GM18511 (cell line): ENCODE results near the gene TUBB4A.

Source experiments
- ATAC-seq: cut with Tn5 transposase; IDR thresholded peaks from one replicate; pipeline ENCODE4 v1.9.1; 2021; ENCODE audit warnings: mild to moderate bottlenecking, moderate library complexity; ENCODE audit not compliant: unreplicated experiment

TUBB4A gene

DNA sequence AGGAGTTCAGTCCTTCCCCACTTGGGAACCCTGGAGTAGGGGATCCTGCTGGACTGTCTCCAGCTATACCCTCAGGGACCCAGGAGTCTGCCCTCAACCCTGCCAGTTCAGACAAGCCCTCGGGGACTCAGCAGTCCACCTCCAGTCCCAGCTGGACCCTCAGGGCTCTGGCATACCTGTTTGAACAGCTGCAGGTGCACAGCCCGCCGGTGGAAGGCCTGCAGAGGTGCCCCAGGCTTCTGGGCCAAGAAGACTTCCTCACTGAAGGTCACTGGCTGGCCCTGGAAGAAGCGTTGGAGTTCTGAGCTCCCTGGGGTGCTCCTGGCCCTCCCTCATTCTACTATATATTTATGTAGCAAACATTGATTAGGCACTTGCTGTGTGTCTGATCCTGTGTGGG lies 29.4 kb downstream of the TUBB4A start:
- ATAC-seq: no peak

DNA sequence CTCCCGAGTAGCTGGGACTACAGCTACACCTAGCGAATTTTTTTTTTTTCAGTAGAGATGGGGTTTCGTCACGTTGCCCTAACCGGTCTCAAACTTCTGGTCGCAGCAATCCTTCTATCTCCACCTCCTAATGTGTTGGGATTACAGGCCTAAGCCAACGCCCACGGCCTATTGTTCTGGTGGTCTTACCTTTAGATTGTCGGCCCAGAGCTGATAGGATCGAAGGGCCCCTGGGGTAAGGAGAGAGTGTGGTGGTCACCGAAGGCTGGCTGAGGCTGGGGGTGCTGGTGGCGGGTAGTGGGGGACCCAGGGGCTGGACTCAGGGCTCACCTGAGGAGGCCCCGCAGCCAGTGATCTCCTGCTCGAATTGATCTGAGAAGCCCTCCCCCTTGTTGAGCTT lies 31.0 kb downstream of the TUBB4A start:
- no peak for ATAC-seq

DNA sequence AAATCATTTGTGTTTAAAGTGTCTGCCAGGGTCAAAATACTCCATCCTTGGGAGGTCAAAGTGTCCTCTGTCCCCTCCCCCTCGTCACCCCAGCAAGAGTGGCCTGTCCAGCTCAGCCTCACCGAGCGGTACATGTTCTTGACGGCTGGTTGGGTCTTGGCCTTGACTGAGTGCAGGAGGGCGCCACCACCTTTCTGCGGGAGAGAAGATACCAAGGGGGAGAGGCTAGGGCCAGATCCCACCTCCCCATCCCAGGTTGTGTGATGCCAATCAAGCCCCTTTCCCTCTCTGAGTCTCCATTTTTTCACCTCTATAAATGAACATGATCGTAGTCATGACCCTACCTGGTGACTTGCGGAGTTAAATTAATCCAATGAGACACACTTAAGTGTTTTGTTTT lies 31.9 kb downstream of the TUBB4A start:
- no peak for ATAC-seq

DNA sequence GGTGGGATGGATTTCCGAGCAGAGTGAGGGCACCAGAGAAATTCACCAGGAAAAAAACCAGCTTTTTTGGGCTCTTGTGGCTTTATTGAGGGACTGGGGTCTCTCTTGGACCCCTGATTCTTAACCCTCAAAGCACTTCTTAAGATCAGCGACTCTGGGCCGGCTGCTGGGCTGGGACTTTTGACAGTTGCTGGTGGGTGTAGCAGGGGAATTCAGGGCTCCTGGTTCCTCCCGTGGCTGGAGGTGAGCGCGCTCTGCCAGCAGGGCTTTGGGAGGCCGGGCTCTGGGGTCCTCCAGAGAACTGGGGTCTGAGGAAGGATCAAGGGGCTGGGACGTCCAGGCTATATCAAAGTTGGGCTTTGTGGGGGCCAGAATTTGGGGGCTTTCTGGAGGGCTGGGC lies 34.7 kb downstream of the TUBB4A start:
- no peak for ATAC-seq

DNA sequence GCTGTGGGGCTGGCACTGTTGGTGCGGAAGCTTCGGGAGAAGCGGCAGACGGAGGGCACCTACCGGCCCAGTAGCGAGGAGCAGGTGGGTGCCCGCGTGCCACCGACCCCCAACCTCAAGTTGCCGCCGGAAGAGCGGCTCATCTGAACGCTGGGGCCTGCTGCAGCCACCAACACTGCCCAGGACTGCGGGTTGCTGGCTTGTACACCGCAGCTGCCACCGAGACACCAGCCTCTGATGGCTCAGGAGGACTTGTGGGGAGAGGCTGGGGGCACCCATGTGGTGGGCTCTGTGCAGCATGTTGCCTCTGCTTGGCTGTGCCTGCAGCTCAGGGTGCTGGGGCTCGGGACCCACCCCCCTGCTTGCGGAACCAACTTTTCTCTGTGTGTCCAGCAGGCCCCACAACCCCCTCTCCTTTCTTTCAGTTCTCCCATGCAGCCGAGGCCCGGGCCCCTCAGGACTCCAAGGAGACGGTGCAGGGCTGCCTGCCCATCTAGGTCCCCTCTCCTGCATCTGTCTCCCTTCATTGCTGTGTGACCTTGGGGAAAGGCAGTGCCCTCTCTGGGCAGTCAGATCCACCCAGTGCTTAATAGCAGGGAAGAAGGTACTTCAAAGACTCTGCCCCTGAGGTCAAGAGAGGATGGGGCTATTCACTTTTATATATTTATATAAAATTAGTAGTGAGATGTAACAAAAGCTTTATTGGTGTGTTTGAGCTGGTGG lies 35.4 kb downstream of the TUBB4A start:
- no peak for ATAC-seq

DNA sequence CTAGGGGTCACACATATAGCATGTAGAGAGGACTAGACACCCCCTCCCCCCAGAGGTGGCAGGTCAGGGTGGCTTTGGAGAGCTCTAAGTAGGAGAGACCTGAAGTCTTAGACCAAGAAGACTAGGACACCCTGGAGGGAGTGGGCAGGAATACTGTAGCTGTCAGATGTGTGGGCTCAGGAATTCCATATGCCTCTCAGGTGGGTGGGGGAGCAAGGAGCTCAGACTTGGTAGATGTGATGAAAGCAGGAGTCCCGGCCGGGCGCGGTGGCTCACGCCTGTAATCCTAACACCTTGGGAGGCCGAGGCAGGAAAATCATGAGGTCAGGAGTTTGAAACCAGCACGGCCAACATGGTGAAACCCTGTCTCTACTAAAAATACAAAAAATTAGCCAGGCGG lies 36.4 kb downstream of the TUBB4A start:
- ATAC-seq: no peak

DNA sequence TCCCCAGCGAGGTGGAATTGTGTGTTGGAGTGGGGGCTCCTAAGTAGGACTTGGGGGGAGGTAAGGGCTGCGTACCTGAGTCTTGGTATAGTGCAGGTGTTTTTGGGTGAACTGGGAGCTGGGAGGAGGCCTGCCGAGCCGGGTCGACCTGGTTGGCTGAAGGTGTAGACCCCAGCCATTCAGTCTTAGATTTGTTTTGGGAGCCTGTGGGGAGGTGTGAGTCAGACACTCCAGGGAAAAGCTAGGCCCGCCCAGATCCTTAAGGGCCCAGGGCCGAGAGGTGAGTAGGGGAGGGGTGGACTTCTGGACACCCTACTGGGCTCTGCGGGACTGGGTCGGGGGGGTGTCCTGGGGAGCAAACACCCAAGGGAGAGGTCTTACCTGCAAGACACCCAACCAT lies 37.1 kb downstream of the TUBB4A start:
- no peak for ATAC-seq

DNA sequence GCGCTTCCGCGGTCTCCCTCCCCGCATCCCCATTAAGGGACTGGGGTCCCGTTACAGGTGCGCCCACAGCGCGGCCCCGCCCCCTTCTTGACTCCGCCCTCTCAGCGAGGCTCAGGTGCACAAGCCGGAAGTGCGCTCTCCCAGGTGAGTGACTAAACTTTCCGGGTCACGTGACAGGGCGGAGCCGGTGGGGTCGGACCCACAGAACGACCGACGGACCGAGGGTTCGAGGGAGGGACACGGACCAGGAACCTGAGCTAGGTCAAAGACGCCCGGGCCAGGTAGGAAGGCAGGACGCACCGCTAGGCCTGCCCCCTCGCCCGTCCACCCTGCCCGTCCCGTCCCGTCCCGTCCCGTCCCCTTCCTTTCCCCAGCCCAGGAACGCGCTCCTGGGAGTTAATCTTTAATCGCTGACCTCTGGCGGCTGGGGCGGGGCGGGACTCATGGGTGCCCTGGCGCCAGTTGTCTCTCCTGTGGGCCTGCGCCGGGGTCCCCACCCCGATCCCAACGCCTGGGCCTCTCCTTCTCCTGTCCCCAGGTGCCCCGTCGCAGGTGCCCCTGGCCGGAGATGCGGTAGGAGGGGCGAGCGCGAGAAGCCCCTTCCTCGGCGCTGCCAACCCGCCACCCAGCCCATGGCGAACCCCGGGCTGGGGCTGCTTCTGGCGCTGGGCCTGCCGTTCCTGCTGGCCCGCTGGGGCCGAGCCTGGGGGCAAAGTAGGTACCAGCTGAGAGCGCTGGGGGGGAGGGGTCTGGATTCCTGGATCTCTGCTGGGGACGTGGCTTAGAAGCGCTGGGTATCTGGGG lies 37.8 kb downstream of the TUBB4A start, which contains the start of gene CRB3:
TSS of gene CRB3 (plus strand) at position 202 of the 804 bp plus-strand sequence. CDS start at position 633, 431 bp downstream.
- ATAC-seq: no peak

DNA sequence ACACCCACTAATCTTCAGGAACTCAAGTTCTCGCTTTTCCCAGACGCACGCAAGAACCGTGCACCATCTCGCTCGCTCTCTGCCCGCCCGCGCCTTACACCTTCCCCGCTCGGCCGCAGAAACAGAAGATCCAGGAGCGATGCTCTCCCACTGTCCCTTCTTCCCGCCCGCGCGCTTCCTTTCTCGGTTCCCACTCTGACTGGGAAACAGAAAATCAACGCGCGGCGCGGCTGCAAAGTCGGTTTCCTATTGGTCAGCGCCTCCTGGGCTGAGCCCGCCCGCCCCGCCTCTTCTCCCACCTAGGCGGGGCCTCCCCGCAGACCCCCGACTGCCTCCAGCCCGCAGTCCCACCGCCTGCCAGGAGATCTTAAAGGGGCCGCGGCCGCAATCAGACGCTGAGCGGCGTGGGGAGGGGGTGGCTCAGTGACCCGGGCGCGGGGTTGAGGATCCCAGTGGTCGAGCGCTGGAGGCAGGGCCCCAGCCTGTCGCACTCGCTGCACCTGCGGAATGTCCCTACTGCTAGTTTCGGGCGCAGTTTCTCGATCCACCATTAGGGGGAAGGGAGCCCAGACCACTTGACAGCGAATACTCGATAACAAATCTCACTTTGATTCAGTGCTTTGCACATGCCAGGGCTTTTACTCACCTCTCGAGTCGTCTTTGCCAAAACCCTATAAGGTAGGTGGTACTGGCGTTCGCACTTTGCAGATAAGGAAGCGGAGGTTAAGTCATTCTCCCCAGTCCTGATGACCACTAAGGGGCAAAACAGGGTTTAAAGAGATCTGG lies 41.8 kb downstream of the TUBB4A start:
- ATAC-seq: peak; percentile 78

DNA sequence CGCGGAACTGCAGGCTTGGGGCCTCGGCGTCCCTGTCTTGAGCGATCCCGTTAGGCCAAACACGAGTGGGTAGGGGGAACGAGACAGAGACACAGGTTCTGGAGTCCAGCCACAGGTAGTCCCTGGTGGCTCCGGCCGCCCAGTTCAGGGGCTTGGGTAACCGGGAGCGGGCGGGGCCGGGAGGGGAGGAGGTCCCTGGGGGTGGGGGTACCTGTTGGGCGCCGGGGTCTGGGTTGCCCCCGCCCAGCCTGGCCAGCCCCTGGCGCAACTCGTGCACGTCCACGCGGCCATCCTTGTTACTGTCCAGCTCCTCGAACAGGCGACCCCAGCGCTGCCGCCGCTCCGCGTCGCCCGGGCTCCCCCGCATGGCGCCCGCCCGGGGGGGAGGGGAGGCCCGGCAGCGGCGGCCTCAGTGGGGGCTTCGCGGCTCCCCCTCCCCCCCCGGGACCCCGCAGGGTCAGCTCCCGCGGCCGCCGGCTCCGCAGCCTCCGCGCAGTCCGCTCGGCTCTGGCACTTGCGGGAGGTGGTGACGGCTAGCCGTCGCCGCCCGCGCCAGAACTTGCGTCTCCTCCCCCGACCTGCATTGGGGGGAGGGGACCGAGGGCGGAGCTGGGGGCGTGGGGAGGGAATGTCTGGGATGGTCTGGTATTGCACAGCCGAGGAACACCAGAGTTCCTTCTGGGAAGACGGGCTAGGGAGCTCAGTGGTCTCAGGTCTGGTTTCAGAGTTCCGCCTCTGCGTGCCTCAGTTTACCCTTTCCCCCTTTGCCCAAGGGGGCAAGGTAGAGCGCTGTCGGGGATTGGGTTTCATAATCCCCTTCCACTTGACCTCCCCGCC lies 42.6 kb downstream of the TUBB4A start, which contains the start of gene SLC25A23:
TSS of gene SLC25A23 (minus strand) at position 531 of the 837 bp plus-strand sequence. CDS start at position 367, 164 bp downstream.
- peak; percentile 42 for ATAC-seq

DNA sequence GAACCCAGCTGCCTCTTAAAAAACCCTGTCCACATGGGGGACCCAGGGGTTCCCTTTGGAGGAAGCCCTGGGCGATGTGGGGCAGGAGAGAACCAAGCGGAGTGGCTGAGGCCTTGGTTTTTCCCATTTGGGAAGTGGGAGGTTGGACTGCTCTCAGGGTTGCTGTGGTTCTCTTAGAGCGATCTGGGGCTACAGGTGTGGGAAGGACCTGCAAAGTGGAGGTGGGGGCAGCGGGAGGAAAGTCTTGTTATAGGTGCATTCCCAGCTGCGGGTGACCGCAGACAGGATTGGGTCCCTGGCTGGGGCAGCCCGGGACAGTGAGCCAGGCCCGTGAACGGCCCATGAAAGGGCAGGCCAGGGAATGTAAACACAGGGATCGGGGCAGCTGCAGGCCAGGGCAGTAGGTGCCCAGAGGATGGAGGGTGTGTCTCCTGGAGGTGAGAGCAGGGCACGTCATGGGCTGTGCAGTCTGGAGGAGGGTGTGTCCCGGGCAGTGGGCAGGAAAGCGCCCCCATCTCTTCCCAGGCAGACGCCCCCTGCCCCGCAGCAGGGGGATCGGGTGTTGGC lies 43.3 kb downstream of the TUBB4A start:
- ATAC-seq: no peak

DNA sequence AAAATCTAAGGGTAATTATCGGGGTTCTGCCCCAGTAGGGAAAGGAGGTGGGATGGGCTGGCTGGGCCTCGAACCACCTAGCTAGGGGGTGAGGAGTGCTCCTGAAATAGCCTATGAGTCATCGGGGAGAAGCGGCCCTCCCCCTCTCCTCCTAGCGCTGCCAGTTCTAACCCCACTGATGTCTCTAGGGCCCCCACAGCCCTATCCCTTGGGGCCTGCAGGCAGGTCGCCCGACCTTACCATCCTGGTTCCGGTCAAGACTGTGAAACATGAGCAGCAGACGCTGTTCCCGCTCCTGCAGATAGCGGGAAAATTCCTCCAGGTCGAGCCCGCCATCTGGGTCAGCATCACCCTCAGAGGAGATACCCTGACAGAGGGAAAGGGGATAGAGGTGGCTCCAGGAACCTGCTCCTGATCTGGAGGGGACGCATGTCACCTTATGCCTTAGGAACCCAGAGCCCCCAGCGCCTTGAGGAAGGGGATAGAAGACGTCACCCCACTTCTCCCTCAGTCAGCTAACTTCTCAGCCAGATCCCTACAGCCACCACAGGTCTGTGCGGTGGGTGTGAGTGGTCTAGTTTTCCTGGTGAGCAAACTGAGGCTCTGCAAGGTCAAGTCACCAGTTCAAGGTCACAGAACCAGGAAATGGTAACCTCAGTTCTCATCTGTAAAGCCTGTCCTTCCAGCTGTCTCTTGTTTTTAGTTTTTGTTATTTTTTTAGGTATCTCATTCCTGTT lies 44.0 kb downstream of the TUBB4A start:
- no peak for ATAC-seq

DNA sequence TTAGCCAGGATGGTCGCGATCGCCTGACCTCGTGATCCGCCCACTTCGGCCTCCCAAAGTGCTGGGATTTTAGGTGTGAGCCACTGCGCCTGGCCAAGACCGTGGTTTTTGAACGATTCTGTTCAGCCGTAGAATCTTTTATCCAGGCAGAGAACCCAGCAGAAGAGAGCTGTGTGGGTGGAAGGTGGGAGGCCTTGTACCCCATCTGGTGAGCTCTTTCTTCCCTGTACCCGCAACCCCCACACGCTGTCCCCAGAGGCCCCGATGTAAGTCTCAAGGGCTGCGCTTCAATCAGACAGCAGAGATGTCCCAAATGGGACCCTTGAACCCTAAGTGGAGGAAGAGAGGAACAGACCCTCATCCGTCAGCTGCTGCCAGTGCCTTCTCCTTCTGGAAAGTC lies 46.2 kb downstream of the TUBB4A start:
- ATAC-seq: no peak

DNA sequence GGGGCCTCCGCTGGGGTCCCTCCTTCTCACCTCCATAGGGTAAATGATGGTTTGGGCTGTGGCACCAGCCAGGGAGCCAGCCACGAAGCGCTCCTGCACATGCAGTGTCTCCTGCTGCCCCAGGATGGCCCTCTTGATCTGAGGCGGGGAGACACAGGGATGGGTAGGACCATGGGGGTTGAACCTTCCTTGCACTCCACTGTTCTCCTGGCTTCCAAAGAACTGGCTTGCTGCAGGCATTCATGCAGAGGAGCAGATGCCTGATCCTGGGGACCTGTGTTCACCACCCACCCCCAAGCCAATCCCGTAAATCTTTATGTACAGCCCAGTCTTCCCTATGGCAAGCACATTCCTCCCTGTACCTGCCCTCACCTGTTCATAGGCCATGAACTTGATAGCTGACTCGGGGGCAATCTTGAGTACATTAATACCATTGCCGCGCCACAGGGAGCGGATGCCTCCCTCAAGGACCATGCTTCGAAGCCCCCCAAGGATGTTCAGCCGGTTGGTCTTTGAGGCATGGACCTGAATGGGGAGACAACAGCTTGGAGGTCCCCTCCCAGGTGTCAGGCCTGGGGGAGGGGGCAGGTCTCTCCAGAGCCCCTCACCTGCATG lies 48.1 kb downstream of the TUBB4A start:
- no peak for ATAC-seq

DNA sequence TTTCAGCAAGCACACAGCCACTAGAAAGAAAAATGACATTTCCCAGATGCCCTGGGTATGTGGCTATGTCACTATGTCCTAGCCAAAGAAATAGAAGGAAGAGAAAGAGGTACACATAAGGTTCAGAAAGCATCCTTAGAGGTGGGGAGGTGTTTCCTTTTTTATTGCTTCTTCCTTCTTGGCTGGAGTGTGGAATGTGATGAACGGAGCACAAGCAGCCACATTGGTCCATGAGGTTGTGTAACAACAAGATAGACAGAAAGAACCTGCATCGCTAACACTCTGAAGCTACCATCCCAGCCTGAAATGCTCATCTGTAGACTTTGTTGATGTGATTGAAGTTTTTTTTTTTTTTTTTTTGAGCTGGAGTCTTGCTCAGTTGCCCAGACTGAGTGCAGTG lies 49.2 kb downstream of the TUBB4A start:
- no peak for ATAC-seq

DNA sequence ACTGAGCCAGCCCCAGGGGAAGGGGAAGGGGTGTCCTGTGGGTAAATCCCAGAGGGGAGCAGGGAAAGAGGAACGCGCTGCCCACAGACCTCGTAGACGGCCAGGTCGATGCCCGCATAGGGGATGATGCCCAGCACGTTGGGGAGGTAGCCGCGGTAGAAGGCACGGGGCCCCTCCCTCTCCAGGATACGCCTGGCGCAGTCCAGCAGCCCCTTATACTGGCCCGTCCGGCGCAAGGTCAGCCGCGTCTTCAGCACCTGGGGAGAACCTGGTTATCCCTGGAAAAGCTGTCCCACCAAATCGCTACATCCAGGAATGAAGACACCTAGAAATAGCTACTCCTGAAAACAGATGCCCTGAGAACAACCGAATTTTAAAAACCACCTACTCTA lies 49.9 kb downstream of the TUBB4A start:
- ATAC-seq: no peak

DNA sequence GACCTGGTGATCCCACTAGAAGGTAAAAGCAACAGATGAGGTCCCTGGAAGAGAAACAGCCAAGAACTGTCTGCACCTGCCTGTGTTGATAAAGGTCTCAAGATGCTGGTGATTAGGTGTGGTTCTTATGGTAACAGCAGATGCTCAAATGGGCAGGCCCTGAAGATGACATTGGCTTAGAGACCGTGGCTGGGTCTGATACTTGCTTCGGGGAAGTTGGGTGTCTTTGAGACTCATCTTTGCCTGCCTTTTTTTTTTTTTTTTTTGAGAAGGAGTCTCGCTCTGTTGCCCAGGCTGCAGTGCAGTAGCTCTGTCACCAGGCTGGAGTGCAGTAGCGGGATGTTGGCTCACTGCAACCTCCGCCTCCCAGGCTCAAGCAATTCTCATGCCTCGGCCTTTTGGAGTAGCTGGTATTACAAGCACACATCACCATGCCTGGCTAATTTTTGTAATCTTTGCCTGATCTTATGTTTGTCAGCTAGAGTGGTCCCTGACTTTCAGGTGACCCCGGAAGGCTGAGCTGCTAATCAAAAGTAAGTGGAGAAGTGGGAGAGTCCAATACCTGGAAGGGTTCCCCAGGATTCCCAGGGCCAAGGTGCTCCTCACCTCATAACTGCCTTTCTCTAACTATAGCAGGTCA lies 50.4 kb downstream of the TUBB4A start:
- ATAC-seq: no peak

DNA sequence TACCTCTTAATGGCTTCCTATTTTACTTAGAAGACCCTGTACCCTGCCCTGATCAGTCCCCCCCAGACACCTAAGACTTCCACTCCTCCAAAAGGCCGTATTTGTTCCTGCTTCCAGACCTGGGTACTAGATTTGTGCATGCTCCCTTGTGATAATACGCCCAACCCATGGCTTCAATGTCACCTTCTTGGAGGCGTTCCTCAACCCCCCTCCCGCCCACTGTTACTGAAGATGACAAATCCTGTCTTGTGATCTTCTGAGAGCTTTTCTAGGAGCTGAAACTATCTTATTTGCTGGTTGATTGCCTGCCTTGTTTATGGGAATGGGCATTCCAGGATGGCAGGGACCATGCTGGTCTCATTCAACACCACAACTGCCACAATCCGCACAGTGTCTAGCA lies 51.9 kb downstream of the TUBB4A start:
- no peak for ATAC-seq

DNA sequence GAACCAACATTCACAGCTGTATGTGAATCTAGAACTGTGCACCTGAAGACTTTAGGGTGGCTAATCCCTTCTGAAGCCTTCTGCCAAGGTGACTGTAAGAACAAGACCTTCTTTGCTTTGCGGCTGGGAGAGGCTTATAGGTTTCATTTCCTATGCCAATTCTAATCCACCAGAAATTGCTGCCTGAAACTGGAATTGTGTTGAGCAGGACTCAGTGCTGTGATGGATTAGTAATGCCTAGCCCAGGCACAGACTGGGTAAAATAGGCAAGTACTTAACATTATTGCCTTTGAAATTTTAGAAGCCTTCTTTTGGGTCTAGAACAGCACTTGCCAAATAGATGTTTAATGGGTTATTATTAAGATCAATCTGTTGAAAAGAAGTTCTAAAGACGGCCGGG lies 54.1 kb downstream of the TUBB4A start:
- no peak for ATAC-seq
